H1 (cell line): ENCODE measurements around the gene C19orf85. TPM values are rescaled to one million over a fixed set of nuclear protein-coding genes. Genes with fewer than 3 reads are reported as not detected.

Experiments used
- CHD2 ChIP-seq: IDR thresholded peaks from 2 replicates; pipeline ENCODE4 v1.6.1; 2012; ENCODE audit warnings: low read length, improper control_type of control experiment
- CREB1 ChIP-seq: IDR thresholded peaks from 2 replicates; pipeline ENCODE4 v1.6.1; 2012; ENCODE audit warnings: inconsistent platforms
- FOSL1 ChIP-seq: IDR thresholded peaks from 2 replicates; pipeline ENCODE4 v1.6.1; 2011; ENCODE audit warnings: mild to moderate bottlenecking, low read depth, low read length, moderate library complexity; ENCODE audit not compliant: insufficient read depth
- HDAC6 ChIP-seq: IDR thresholded peaks from one replicate; pipeline ENCODE4 v1.7.1; 2012; ENCODE audit warnings: low read depth, mild to moderate bottlenecking, inconsistent platforms, low read length, moderate library complexity
- JUND ChIP-seq: IDR thresholded peaks from 2 replicates; pipeline ENCODE4 v1.6.1; 2011; ENCODE audit warnings: mild to moderate bottlenecking, improper control_type of control experiment, low read length
- KDM4A ChIP-seq: IDR thresholded peaks from one replicate; pipeline ENCODE4 v1.7.1; 2012; ENCODE audit warnings: low read depth, mild to moderate bottlenecking, moderate library complexity, low read length, inconsistent platforms; ENCODE audit not compliant: severe bottlenecking
- NRF1 ChIP-seq: IDR thresholded peaks from 2 replicates; pipeline ENCODE4 v1.6.1; 2011; ENCODE audit warnings: mild to moderate bottlenecking, low read depth, low read length, improper control_type of control experiment
- PHF8 ChIP-seq: fragments of 200-600 bp; sonication (generic); conservative IDR thresholded peaks from 2 replicates; pipeline ENCODE4 v1.7.1; 2012; ENCODE audit warnings: low read depth, mild to moderate bottlenecking, inconsistent platforms, low read length, moderate library complexity
- RNF2 ChIP-seq: fragments of 200-900, 300-1000 bp; sonication (generic); IDR thresholded peaks from 2 replicates; pipeline ENCODE4 v1.7.1; 2016; ENCODE audit warnings: borderline replicate concordance, low read depth, mild to moderate bottlenecking, antibody characterized with exemption, low read length; ENCODE audit not compliant: poor library complexity, severe bottlenecking; ENCODE audit errors: missing control alignments
- SAP30 ChIP-seq: fragments of 300-600 bp; sonication (generic); IDR thresholded peaks from 2 replicates; pipeline ENCODE4 v1.7.1; 2012; ENCODE audit warnings: low read length, moderate library complexity, mild to moderate bottlenecking, inconsistent platforms; ENCODE audit not compliant: insufficient read depth, insufficient replicate concordance
- SIN3A ChIP-seq, 2 experiments: IDR thresholded peaks in 1 of 2; conservative IDR thresholded peaks in 1 of 2; 2 replicates each; pipeline ENCODE4 v1.6.1; 2011 to 2012; ENCODE audit warnings: low read length in 2 of 2, improper control_type of control experiment in 1 of 2, low read depth in 1 of 2, mild to moderate bottlenecking in 1 of 2
- SP1 ChIP-seq: IDR thresholded peaks from 2 replicates; pipeline ENCODE4 v1.6.1; 2011; ENCODE audit warnings: low read depth, low read length
- SP4 ChIP-seq: IDR thresholded peaks from 2 replicates; pipeline ENCODE4 v1.6.1; 2012; ENCODE audit warnings: low read length, inconsistent platforms
- polyA plus RNA-seq, 7 experiments: library from polyadenylated mRNA; depleted of rRNA in 3 of 7; stranded (reverse) in 5 of 7; unstranded in 2 of 7; fragments of >200 nt in 5 of 7; fragments of 200-250 nt in 2 of 7; gene quantifications; 1 replicate in 5 of 7; 2 replicates in 1 of 7; 4 replicates in 1 of 7; pipeline versions ENCODE4 v1.2.1 to v1.2.3, GENCODE V29; 2011 to 2013; ENCODE audit warnings: missing spikeins in 2 of 7, mixed read lengths in 2 of 7
- total RNA-seq: library from RNA; stranded (reverse); fragmentation: NEBNext Ultra II Directional; extraction: Animal tissue kit (Norgen Biotek cat#: 25700); gene quantifications from 2 replicates; pipeline ENCODE4 v1.2.1, GENCODE V29; 2021
- TF ChIP-seq, protein P1 (sequence below): IDR thresholded peaks from 2 replicates; pipeline ENCODE4 v1.6.1; 2012; ENCODE audit warnings: inconsistent platforms
- TF ChIP-seq, protein P2 (sequence below): IDR thresholded peaks from 2 replicates; pipeline ENCODE4 v1.6.1; 2011; ENCODE audit warnings: low read length, improper control_type of control experiment
- TF ChIP-seq, protein P3 (sequence below): IDR thresholded peaks from 2 replicates; pipeline ENCODE4 v1.6.1; 2011; ENCODE audit warnings: low read depth, mild to moderate bottlenecking, low read length; ENCODE audit not compliant: insufficient read depth
- TF ChIP-seq, protein P4 (sequence below): IDR thresholded peaks from 2 replicates; pipeline ENCODE4 v1.6.1; 2012; ENCODE audit warnings: low read length, inconsistent platforms

Gene C19orf85
- total and polyA plus RNA-seq, 2 of the 8 experiments (the other 6 are each of a cell fraction or from before 2014, with no cell fraction given): 2.2 to 3.2 TPM

DNA sequence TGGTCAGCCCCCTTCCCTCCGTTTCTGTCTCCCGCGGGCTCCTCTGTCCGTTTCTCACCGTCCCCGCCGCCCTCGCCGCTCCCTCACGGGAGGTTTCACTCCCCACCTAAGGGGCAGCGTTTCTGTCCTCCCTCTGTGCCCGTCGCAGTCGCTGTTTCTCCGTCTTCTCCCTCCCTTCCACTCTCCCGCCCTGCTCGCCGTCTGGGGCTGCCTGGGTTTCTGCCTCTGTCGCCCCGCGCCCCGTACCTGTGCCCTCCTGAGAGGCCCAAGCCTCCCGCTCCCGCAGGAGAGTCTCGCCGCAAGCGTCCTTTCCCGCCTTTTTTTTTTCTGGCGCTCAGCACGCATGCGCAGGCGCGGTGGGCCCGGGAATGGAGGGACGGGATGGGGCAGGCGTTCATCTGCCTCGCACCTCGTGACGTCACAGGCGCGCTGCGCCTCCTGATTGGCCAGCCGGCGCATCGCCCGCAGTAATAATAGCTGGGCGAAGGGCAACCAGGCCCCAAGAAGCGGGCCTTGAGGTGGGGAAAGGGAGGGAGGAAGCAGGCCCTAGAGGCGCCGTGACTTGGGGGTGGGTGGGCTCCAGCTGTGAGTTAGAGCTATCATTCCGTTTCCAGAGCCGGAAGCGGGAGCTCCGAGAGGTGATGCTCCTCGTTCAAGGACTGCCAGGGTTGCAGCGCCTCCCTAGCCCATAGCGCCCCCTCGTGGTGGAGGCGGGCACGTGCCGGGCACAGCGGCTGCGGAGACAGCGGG is 39.1 kb upstream of the C19orf85 start (continued):
- 0 out of 2 replicates have a peak, but pooled peaks have one; percentile 4 for TF ChIP-seq JUND
- TF ChIP-seq SIN3A (conservative IDR thresholded peaks at IDR 0.05 in 1 of 2, IDR thresholded peaks at IDR 0.05 in 1 of 2; ENCODE audit: low read depth in 1 of 2, low read length in 2 of 2): no peak
- no peak for TF ChIP-seq HDAC6
- TF ChIP-seq CHD2: peak; percentile 70; the same call in 1 of the 2 replicates
- TF ChIP-seq, protein P1, sequence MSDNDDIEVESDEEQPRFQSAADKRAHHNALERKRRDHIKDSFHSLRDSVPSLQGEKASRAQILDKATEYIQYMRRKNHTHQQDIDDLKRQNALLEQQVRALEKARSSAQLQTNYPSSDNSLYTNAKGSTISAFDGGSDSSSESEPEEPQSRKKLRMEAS: peak; percentile 99
- peak; percentile 96 for TF ChIP-seq CREB1
- no peak for TF ChIP-seq SAP30
- TF ChIP-seq, protein P2, sequence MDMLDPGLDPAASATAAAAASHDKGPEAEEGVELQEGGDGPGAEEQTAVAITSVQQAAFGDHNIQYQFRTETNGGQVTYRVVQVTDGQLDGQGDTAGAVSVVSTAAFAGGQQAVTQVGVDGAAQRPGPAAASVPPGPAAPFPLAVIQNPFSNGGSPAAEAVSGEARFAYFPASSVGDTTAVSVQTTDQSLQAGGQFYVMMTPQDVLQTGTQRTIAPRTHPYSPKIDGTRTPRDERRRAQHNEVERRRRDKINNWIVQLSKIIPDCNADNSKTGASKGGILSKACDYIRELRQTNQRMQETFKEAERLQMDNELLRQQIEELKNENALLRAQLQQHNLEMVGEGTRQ: peak; percentile 40; the same call in 1 of the 2 replicates
- 0 out of 2 replicates have a peak, but pooled peaks have one; percentile 19 for TF ChIP-seq PHF8
- TF ChIP-seq SP4: peak; percentile 77; the same call in 1 of the 2 replicates
- TF ChIP-seq KDM4A: peak; percentile 98
- peak; percentile 84 for TF ChIP-seq NRF1
- TF ChIP-seq SP1: no peak
- TF ChIP-seq FOSL1: no peak
- TF ChIP-seq RNF2: peak; percentile 80
- TF ChIP-seq, protein P3, sequence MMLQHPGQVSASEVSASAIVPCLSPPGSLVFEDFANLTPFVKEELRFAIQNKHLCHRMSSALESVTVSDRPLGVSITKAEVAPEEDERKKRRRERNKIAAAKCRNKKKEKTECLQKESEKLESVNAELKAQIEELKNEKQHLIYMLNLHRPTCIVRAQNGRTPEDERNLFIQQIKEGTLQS: peak; percentile 65; the same call in 1 of the 2 replicates
- TF ChIP-seq, protein P4, sequence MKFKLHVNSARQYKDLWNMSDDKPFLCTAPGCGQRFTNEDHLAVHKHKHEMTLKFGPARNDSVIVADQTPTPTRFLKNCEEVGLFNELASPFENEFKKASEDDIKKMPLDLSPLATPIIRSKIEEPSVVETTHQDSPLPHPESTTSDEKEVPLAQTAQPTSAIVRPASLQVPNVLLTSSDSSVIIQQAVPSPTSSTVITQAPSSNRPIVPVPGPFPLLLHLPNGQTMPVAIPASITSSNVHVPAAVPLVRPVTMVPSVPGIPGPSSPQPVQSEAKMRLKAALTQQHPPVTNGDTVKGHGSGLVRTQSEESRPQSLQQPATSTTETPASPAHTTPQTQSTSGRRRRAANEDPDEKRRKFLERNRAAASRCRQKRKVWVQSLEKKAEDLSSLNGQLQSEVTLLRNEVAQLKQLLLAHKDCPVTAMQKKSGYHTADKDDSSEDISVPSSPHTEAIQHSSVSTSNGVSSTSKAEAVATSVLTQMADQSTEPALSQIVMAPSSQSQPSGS: no peak
